Measurements from ENCODE around the gene PHF24. TPM values are rescaled to one million over a fixed set of nuclear protein-coding genes. Genes with fewer than 3 reads are reported as not detected.

The PHF24 gene
- polyA plus RNA-seq, 1 donor (not counting 4 experiments of a cell fraction or from before 2014, with no cell fraction given) = 0.04 TPM

- Histone ChIP-seq H3K79me2 (ENCODE audit: control insufficient read depth, insufficient read depth, low read length) (no peaks in the 10 kb centered on the region), H3K4me3 (ENCODE audit: control insufficient read depth in 2 of 3, extremely low read depth in 1 of 3, insufficient read depth in 2 of 3, low read depth in 1 of 3, low read length in 3 of 3) (no peak overlapping the region), H3K9ac (ENCODE audit: control insufficient read depth, extremely low read depth, insufficient read depth, low read length) (no peak overlapping the region), H3K4me1 (ENCODE audit: control insufficient read depth, extremely low read depth, insufficient read depth, low read length) (no peaks in the 10 kb centered on the region), H3K9me1 (ENCODE audit: control insufficient read depth, extremely low read depth, insufficient read depth, low read length) (no peaks in the 10 kb centered on the region), H3K36me3 (ENCODE audit: control insufficient read depth in 2 of 2, extremely low read depth in 1 of 2, insufficient read depth in 2 of 2, low read length in 2 of 2) (no peaks in the 10 kb centered on the region), H4K20me1 (ENCODE audit: control insufficient read depth, extremely low read depth, insufficient read depth, low read length) (no peaks in the 10 kb centered on the region), H3K27ac (ENCODE audit: control insufficient read depth, insufficient read depth, low read length) (no peak overlapping the region), H2AFZ (ENCODE audit: control insufficient read depth, low read length) (no peak overlapping the region), H3K4me2 (ENCODE audit: control insufficient read depth, extremely low read depth, insufficient read depth, low read depth, low read length) (no peak overlapping the region), H3K9me3 (ENCODE audit: control insufficient read depth, low read depth, low read length) (no peaks in the 10 kb centered on the region), H3K27me3 (ENCODE audit: control insufficient read depth, extremely low read depth, insufficient read depth, low read length) (peaks cover 11% of the 10 kb centered on the region)
- FAIRE-seq = no peak
- DNase-seq (ENCODE audit: low read depth, low spot score) = no peak
- TF ChIP-seq EZH2 (IDR thresholded peaks at IDR 0.05; ENCODE audit: low read length) (no peak), CTCF (optimal IDR thresholded peaks at IDR 0.05 in 1 of 3, IDR thresholded peaks at IDR 0.05 in 1 of 3, conservative IDR thresholded peaks at IDR 0.05 in 1 of 3; ENCODE audit: extremely low read depth in 1 of 3, insufficient read depth in 2 of 3, low read length in 3 of 3) (no peak)
- dilution Hi-C loops (cut with MboI; ENCODE audit: extremely low pct_ligation_motif_present, low sequenced_read_pairs) = no loop called here
Observed at GRCh38 chr9:34974664-34975063, 16.6 kb downstream of the PHF24 start.

GRCh38 chr9:34976441-34976840 lies 18.4 kb downstream of the PHF24 start:
- Histone ChIP-seq H2AFZ (ENCODE audit: control insufficient read depth, low read length) (no peak overlapping the region), H3K4me2 (ENCODE audit: control insufficient read depth, extremely low read depth, insufficient read depth, low read depth, low read length) (no peak overlapping the region), H3K9ac (ENCODE audit: control insufficient read depth, extremely low read depth, insufficient read depth, low read length) (no peak overlapping the region), H3K36me3 (ENCODE audit: control insufficient read depth in 2 of 2, extremely low read depth in 1 of 2, insufficient read depth in 2 of 2, low read length in 2 of 2) (no peaks in the 10 kb centered on the region), H3K9me3 (ENCODE audit: control insufficient read depth, low read depth, low read length) (no peaks in the 10 kb centered on the region), H3K79me2 (ENCODE audit: control insufficient read depth, insufficient read depth, low read length) (no peaks in the 10 kb centered on the region), H3K4me1 (ENCODE audit: control insufficient read depth, extremely low read depth, insufficient read depth, low read length) (no peaks in the 10 kb centered on the region), H4K20me1 (ENCODE audit: control insufficient read depth, extremely low read depth, insufficient read depth, low read length) (no peaks in the 10 kb centered on the region), H3K4me3 (ENCODE audit: control insufficient read depth in 2 of 3, extremely low read depth in 1 of 3, insufficient read depth in 2 of 3, low read depth in 1 of 3, low read length in 3 of 3) (no peak overlapping the region), H3K27me3 (ENCODE audit: control insufficient read depth, extremely low read depth, insufficient read depth, low read length) (peaks cover 11% of the 10 kb centered on the region), H3K27ac (ENCODE audit: control insufficient read depth, insufficient read depth, low read length) (no peak overlapping the region), H3K9me1 (ENCODE audit: control insufficient read depth, extremely low read depth, insufficient read depth, low read length) (no peaks in the 10 kb centered on the region)
- DNase-seq (ENCODE audit: low read depth, low spot score) (no peak), FAIRE-seq (no peak)
- dilution Hi-C loops (cut with MboI; ENCODE audit: extremely low pct_ligation_motif_present, low sequenced_read_pairs) = no loop called here
- no peak for TF ChIP-seq EZH2 (IDR thresholded peaks at IDR 0.05; ENCODE audit: low read length)
- no peak for TF ChIP-seq CTCF (optimal IDR thresholded peaks at IDR 0.05 in 1 of 3, IDR thresholded peaks at IDR 0.05 in 1 of 3, conservative IDR thresholded peaks at IDR 0.05 in 1 of 3; ENCODE audit: extremely low read depth in 1 of 3, insufficient read depth in 2 of 3, low read length in 3 of 3)

Data from keratinocyte (primary cell).